VCaP (cell line): ENCODE data around the gene MTMR1.
A peak's percentile ranks its signal among the peaks of the same experiment; 100 is the strongest.

Experiments
- H3K27ac ChIP-seq: fragments of 450-650 bp; 2 replicates; pipeline ENCODE4 v1.5.1; 2017
- TF ChIP-seq, protein P1 (sequence below): fragments of 450-650 bp; conservative IDR thresholded peaks from 2 replicates; pipeline ENCODE4 v1.5.1; 2017; ENCODE audit warnings: mild to moderate bottlenecking, moderate library complexity

Gene MTMR1

GRCh38 chrX:150655788-150656187, 37.4 kb upstream of the MTMR1 start:
- TF ChIP-seq, protein P1, sequence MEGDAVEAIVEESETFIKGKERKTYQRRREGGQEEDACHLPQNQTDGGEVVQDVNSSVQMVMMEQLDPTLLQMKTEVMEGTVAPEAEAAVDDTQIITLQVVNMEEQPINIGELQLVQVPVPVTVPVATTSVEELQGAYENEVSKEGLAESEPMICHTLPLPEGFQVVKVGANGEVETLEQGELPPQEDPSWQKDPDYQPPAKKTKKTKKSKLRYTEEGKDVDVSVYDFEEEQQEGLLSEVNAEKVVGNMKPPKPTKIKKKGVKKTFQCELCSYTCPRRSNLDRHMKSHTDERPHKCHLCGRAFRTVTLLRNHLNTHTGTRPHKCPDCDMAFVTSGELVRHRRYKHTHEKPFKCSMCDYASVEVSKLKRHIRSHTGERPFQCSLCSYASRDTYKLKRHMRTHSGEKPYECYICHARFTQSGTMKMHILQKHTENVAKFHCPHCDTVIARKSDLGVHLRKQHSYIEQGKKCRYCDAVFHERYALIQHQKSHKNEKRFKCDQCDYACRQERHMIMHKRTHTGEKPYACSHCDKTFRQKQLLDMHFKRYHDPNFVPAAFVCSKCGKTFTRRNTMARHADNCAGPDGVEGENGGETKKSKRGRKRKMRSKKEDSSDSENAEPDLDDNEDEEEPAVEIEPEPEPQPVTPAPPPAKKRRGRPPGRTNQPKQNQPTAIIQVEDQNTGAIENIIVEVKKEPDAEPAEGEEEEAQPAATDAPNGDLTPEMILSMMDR: no peak

GRCh38 chrX:150663073-150663472, 30.1 kb upstream of the MTMR1 start:
- peak overlapping the region; percentile 87 for H3K27ac ChIP-seq
- TF ChIP-seq, protein P1: no peak

More at GRCh38 chrX:150655788-150656187, 37.4 kb upstream of the MTMR1 start:
- no peak overlapping the region for H3K27ac ChIP-seq

DNA sequence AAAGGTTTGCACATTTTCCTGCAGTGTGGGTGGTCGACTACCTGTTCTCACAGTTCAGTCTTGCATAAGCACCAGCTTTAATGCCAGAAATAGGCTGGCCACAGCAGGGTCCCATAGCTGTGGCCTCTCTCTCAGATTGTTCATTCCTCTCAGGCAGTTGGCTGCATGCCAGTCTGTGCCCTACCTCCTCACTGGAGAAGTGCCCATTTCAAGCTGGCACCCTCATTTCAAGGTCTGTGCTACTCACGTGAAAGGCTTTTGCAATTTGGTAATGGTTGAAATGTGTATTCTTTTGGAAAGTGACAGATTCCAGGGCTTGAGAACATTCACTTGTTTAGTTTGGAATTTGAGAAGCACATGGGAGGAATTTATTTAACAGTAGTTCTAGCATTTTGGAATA, 28.9 kb upstream of the MTMR1 start:
- H3K27ac ChIP-seq: peak overlapping the region; percentile 87
- TF ChIP-seq, protein P1: no peak

- H3K27ac ChIP-seq: peak overlapping the region; percentile 16
- TF ChIP-seq, protein P1: no peak
These were observed 17.0 kb upstream of the MTMR1 start for GRCh38 chrX:150676221-150676620.

- no peak overlapping the region for H3K27ac ChIP-seq
- TF ChIP-seq, protein P1: peak; percentile 84
These were observed 12.2 kb upstream of the MTMR1 start for GRCh38 chrX:150680974-150681373.

GRCh38 chrX:150683112-150683511, 10.1 kb upstream of the MTMR1 start:
- TF ChIP-seq, protein P1: no peak
- no peak overlapping the region for H3K27ac ChIP-seq

GRCh38 chrX:150683536-150684146, 9.6 kb upstream of the MTMR1 start:
- TF ChIP-seq, protein P1: peak; percentile 71
- no peak overlapping the region for H3K27ac ChIP-seq
